ENCODE measurements around the gene WNT3A.

WNT3A gene

GRCh38 chr1:228082918-228083870, 76.4 kb downstream of the WNT3A start (continued):
- TF ChIP-seq HOXC10 (CRISPR knock-in tag; IDR thresholded peaks at IDR 0.05) (no peak), ZNF10 (tag by site-specific recombination; IDR thresholded peaks at IDR 0.05) (no peak), ZBTB48 (tag by site-specific recombination; IDR thresholded peaks at IDR 0.05) (no peak), OSR2 (tag by site-specific recombination; IDR thresholded peaks at IDR 0.05) (no peak), ZNF555 (tag by site-specific recombination; conservative IDR thresholded peaks at IDR 0.05) (no peak), MYNN (tag by site-specific recombination; IDR thresholded peaks at IDR 0.05; ENCODE audit: borderline replicate concordance) (no peak), ZNF629 (tag by site-specific recombination; IDR thresholded peaks at IDR 0.05) (no peak), SETDB1 (IDR thresholded peaks at IDR 0.05; ENCODE audit: insufficient read length, low read length) (no peak), ZFP69B (tag by site-specific recombination; IDR thresholded peaks at IDR 0.05) (no peak), ZNF292 (tag by site-specific recombination; IDR thresholded peaks at IDR 0.05; ENCODE audit: borderline replicate concordance, low read depth) (no peak), ZNF639 (tag by site-specific recombination; IDR thresholded peaks at IDR 0.05) (peak; percentile 35; the same call in 1 of the 2 replicates), ZNF391 (tag by site-specific recombination; IDR thresholded peaks at IDR 0.05; ENCODE audit: borderline replicate concordance, low read depth) (peak; percentile 19; the same call in 1 of the 2 replicates), ZNF664 (tag by site-specific recombination; IDR thresholded peaks at IDR 0.05) (no peak), ZNF138 (tag by site-specific recombination; IDR thresholded peaks at IDR 0.05; ENCODE audit: borderline replicate concordance) (no peak), ZNF19 (tag by site-specific recombination; IDR thresholded peaks at IDR 0.05; ENCODE audit: low read depth) (no peak), ZNF398 (tag by site-specific recombination; IDR thresholded peaks at IDR 0.05) (no peak), PATZ1 (tag by site-specific recombination; IDR thresholded peaks at IDR 0.05) (peak; percentile 60), KLF16 (tag by site-specific recombination; IDR thresholded peaks at IDR 0.05) (no peak), ZNF623 (tag by site-specific recombination; IDR thresholded peaks at IDR 0.05) (peak; percentile 14; the same call in 1 of the 2 replicates), ZNF473 (tag by site-specific recombination; IDR thresholded peaks at IDR 0.05) (no peak), ZBTB1 (tag by site-specific recombination; IDR thresholded peaks at IDR 0.05) (no peak), ZXDB (tag by site-specific recombination; IDR thresholded peaks at IDR 0.05) (0 out of 2 replicates have a peak, but pooled peaks have one; percentile 4), ZNF626 (tag by site-specific recombination; IDR thresholded peaks at IDR 0.05) (no peak), ZNF423 (tag by site-specific recombination; IDR thresholded peaks at IDR 0.05) (no peak), ZNF670 (tag by site-specific recombination; IDR thresholded peaks at IDR 0.05; ENCODE audit: low read depth) (no peak), SP3 (tag by site-specific recombination; IDR thresholded peaks at IDR 0.05) (peak; percentile 18; the same call in 1 of the 2 replicates), ZNF596 (tag by site-specific recombination; IDR thresholded peaks at IDR 0.05) (0 out of 2 replicates have a peak, but pooled peaks have one; percentile 0), ZEB2 (tag by site-specific recombination; IDR thresholded peaks at IDR 0.05) (no peak), ZFHX2 (tag by site-specific recombination; conservative IDR thresholded peaks at IDR 0.05) (no peak; the same call in 1 of the 2 replicates), YY1 (tag by site-specific recombination; IDR thresholded peaks at IDR 0.05) (no peak), ZBTB7A (tag by site-specific recombination; IDR thresholded peaks at IDR 0.05; ENCODE audit: low read depth) (no peak), ZNF76 (tag by site-specific recombination; IDR thresholded peaks at IDR 0.05; ENCODE audit: borderline replicate concordance, low read depth) (no peak; the same call in none of the 2 replicates), HOXD13 (CRISPR knock-in tag; IDR thresholded peaks at IDR 0.05; ENCODE audit: borderline replicate concordance) (no peak), ZNF2 (tag by site-specific recombination; IDR thresholded peaks at IDR 0.05) (0 out of 2 replicates have a peak, but pooled peaks have one; percentile 32)
